CD14-positive monocyte (primary cell): ENCODE measurements around the gene LYPD4. TPM values are rescaled to one million over a fixed set of nuclear protein-coding genes. Genes with fewer than 3 reads are reported as not detected.

ENCODE experiments used
- DNase-seq, 3 donors: peaks; one replicate each; pipeline ENCODE4 v3.0.0-alpha.2; 2011 to 2022
- H2AFZ ChIP-seq: 2 replicates; pipeline ENCODE4 v1.6.0; 2012; ENCODE audit warnings: mild to moderate bottlenecking, low read depth, low read length, inconsistent platforms; ENCODE audit not compliant: insufficient read depth, poor library complexity, severe bottlenecking
- H3K27ac ChIP-seq, 2 donors: 1 replicate in 1 of 2; 2 replicates in 1 of 2; pipeline ENCODE4 v1.5.1; 2012 to 2013; ENCODE audit warnings: low read length in 2 of 2, control low read depth in 1 of 2, inconsistent platforms in 1 of 2, low read depth in 1 of 2, mild to moderate bottlenecking in 1 of 2
- H3K27me3 ChIP-seq, 2 donors: one replicate each; pipeline versions ENCODE4 v1.6.0 to v1.6.1; 2011 to 2013; ENCODE audit warnings: low read length in 2 of 2; ENCODE audit not compliant: control insufficient read depth in 2 of 2, insufficient read depth in 2 of 2
- H3K36me3 ChIP-seq, 2 donors: replicated peaks in 1 of 2; 1 replicate in 1 of 2; 2 replicates in 1 of 2; pipeline versions ENCODE4 v1.5.1 to v1.6.1; 2012 to 2013; ENCODE audit warnings: low read length in 2 of 2, control low read depth in 1 of 2, inconsistent platforms in 1 of 2, mild to moderate bottlenecking in 1 of 2; ENCODE audit not compliant: insufficient read depth in 2 of 2, control insufficient read depth in 1 of 2
- H3K4me1 ChIP-seq, 2 donors: 1 replicate in 1 of 2; 2 replicates in 1 of 2; pipeline versions ENCODE4 v1.5.1 to v1.6.1; 2012 to 2013; ENCODE audit warnings: low read length in 2 of 2, control low read depth in 1 of 2, inconsistent platforms in 1 of 2, mild to moderate bottlenecking in 1 of 2, moderate library complexity in 1 of 2; ENCODE audit not compliant: insufficient read depth in 2 of 2, control insufficient read depth in 1 of 2
- H3K4me2 ChIP-seq: replicated peaks from 2 replicates; pipeline ENCODE3; 2012; ENCODE audit warnings: low read length, moderate library complexity, mild to moderate bottlenecking; ENCODE audit not compliant: poor library complexity, severe bottlenecking; ENCODE audit errors: extremely low read depth
- H3K4me3 ChIP-seq, 3 experiments: fragments of 200-600 bp in 1 of 3; sonication (generic) in 1 of 3; replicated peaks in 1 of 3; 1 replicate in 2 of 3; 2 replicates in 1 of 3; pipeline ENCODE4 v1.5.1; 2011 to 2013; ENCODE audit warnings: low read length in 3 of 3, mild to moderate bottlenecking in 3 of 3, control low read depth in 2 of 3, low read depth in 2 of 3, inconsistent platforms in 1 of 3, moderate library complexity in 1 of 3
- H3K79me2 ChIP-seq: 2 replicates; pipeline ENCODE4 v1.6.0; 2012; ENCODE audit warnings: mild to moderate bottlenecking, control low read depth, inconsistent platforms, low read length, moderate library complexity; ENCODE audit not compliant: insufficient read depth
- H3K9ac ChIP-seq: 2 replicates; pipeline ENCODE4 v1.6.0; 2017; ENCODE audit warnings: low read length, mild to moderate bottlenecking; ENCODE audit not compliant: insufficient read depth, poor library complexity, severe bottlenecking
- H3K9me3 ChIP-seq, 2 donors: replicated peaks in 1 of 2; 1 replicate in 1 of 2; 2 replicates in 1 of 2; pipeline versions ENCODE4 v1.5.1 to v1.6.1; 2012 to 2013; ENCODE audit warnings: low read length in 2 of 2, control low read depth in 1 of 2; ENCODE audit not compliant: control insufficient read depth in 1 of 2, insufficient read depth in 1 of 2
- H4K20me1 ChIP-seq: 2 replicates; pipeline ENCODE4 v1.6.0; 2012; ENCODE audit warnings: mild to moderate bottlenecking, low read length, control low read depth, moderate library complexity; ENCODE audit not compliant: insufficient read depth
- H3K27ac Mint-ChIP-seq, 7 donors: one replicate each; pipeline ENCODE4 v1.8.0; 2020; ENCODE audit warnings: mild to moderate bottlenecking in 7 of 7, mixed read lengths in 7 of 7, moderate library complexity in 6 of 7, inconsistent platforms in 2 of 7
- H3K27me3 Mint-ChIP-seq, 3 donors: one replicate each; pipeline ENCODE4 v1.8.0; 2021 to 2022; ENCODE audit warnings: low read depth in 3 of 3, mild to moderate bottlenecking in 3 of 3, mixed read lengths in 3 of 3, moderate library complexity in 3 of 3, inconsistent platforms in 1 of 3
- H3K36me3 Mint-ChIP-seq, 2 donors: one replicate each; pipeline ENCODE4 v1.8.0; 2020; ENCODE audit warnings: mixed read lengths in 2 of 2, inconsistent platforms in 1 of 2, mild to moderate bottlenecking in 1 of 2
- H3K4me1 Mint-ChIP-seq: one replicate; pipeline ENCODE4 v1.8.0; 2020; ENCODE audit warnings: mild to moderate bottlenecking, mixed read lengths
- H3K4me3 Mint-ChIP-seq, 2 donors: one replicate each; pipeline ENCODE4 v1.8.0; 2020; ENCODE audit warnings: mild to moderate bottlenecking in 2 of 2, mixed read lengths in 2 of 2, moderate library complexity in 1 of 2
- H3K9me3 Mint-ChIP-seq, 7 donors: one replicate each; pipeline ENCODE4 v1.8.0; 2020 to 2022; ENCODE audit warnings: mixed read lengths in 7 of 7, mild to moderate bottlenecking in 6 of 7, moderate library complexity in 6 of 7, inconsistent platforms in 2 of 7
- CTCF ChIP-seq: fragments of 200-600 bp; IDR thresholded peaks from one replicate; pipeline ENCODE4 v1.8.0; 2022; ENCODE audit warnings: antibody characterized with exemption, mild to moderate bottlenecking
- WGBS: methylation state at CpG from one replicate; pipeline ENCODE4 v1.1.5; 2013; ENCODE audit warnings: missing lambda C conversion rate; ENCODE audit not compliant: insufficient coverage; 5-methylcytosine and 5-hydroxymethylcytosine counted together
- intact Hi-C, 2 donors: fragments of 100-400 bp; cut with micrococcal nuclease; formaldehyde crosslinking; loops; one replicate each; pipeline versions ENCODE4 v1.15.0 to v1.15.1; 2023
- polyA plus RNA-seq, 3 donors: library from polyadenylated mRNA; depleted of rRNA in 1 of 3; unstranded in 2 of 3; stranded (reverse) in 1 of 3; fragments of 300-500 nt in 2 of 3; fragments of >200 nt in 1 of 3; fragmentation: Illumina TruSeq in 2 of 3; gene quantifications; 1 replicate in 2 of 3; 2 replicates in 1 of 3; pipeline ENCODE4 v1.2.3, GENCODE V29; 2012 to 2021

LYPD4 gene
- polyA plus RNA-seq, 3 donors, result not detected

DNA sequence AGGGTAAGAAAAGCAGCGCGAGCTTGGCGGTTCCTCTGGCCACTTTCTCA, 343 bp upstream of the LYPD4 start, which contains the start of gene DMRTC2:
Gene DMRTC2, plus strand, starts transcription at position 42 of the 50 bp plus-strand sequence. CDS start 2,387 bp downstream, outside the sequence.
- no peak within 1 kb of the TSS for H3K27ac ChIP-seq
- Mint-ChIP-seq H3K27ac (peak within 1 kb of the TSS in 2 of 7 donors; percentile 24 to 30), H3K9me3 (peaks cover 0 to 10% (median 5%) of the 10 kb centered on the region in 7 donors), H3K4me3 (no peak within 1 kb of the TSS), H3K27me3 (peaks cover 2 to 9% (median 7%) of the 10 kb centered on the region in 3 donors), H3K36me3 (no peaks in the 10 kb centered on the region), H3K4me1 (peaks cover 7% of the 10 kb centered on the region)
- DNase-seq, result no peak
- H3K9ac ChIP-seq, result no peak within 1 kb of the TSS
- TF ChIP-seq CTCF, result no peak
- intact Hi-C loops, result no loop called here
- H3K79me2 ChIP-seq, result no peaks in the 10 kb centered on the region
- H3K4me1 ChIP-seq, result peaks cover 7 to 8% of the 10 kb centered on the region in 2 donors
- no peaks in the 10 kb centered on the region for H4K20me1 ChIP-seq
- no peaks in the 10 kb centered on the region for H3K9me3 ChIP-seq
- H2AFZ ChIP-seq, result no peak within 1 kb of the TSS
- WGBS, result 91% methylated on average over 3 of the region's 3 CpGs
- H3K4me3 ChIP-seq, result no peak within 1 kb of the TSS
- H3K36me3 ChIP-seq, result no peaks in the 10 kb centered on the region
- H3K27me3 ChIP-seq, result no peaks in the 10 kb centered on the region
- no peak within 1 kb of the TSS for H3K4me2 ChIP-seq

DNA sequence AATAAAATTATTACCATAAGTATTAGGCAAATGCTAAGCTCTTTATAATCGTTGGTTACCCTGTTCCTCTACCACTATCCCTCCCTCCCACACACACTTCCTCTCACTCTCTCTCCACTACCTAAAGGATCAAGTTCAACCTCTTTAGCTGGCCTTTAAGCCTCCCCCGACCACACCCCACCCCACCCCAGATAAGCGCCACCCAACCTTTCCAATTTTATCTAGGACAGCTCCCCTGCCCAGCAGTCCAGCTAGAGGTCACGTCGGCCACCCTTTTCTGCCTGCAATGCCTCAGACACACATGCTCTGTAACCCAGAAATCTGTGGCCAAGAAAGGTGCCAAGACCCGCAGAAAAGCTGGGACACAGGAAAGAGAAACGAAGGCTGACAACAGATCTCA, 1.1 kb downstream of the LYPD4 start:
- no peak overlapping the region for H3K27ac ChIP-seq
- TF ChIP-seq CTCF, result no peak
- DNase-seq, result no peak
- intact Hi-C loops, result no loop called here
- no peaks in the 10 kb centered on the region for H3K79me2 ChIP-seq
- Mint-ChIP-seq H3K4me1 (peaks cover 20% of the 10 kb centered on the region), H3K4me3 (no peak overlapping the region), H3K27me3 (peaks cover 2 to 9% (median 8%) of the 10 kb centered on the region in 3 donors), H3K36me3 (no peaks in the 10 kb centered on the region), H3K9me3 (peaks cover 0 to 10% (median 5%) of the 10 kb centered on the region in 7 donors), H3K27ac (no peak overlapping the region)
- H3K9me3 ChIP-seq, result no peaks in the 10 kb centered on the region
- H3K9ac ChIP-seq, result no peak overlapping the region
- H2AFZ ChIP-seq, result no peak overlapping the region
- peaks cover 11 to 17% of the 10 kb centered on the region in 2 donors for H3K4me1 ChIP-seq
- H4K20me1 ChIP-seq, result no peaks in the 10 kb centered on the region
- WGBS, result 88% methylated on average over 2 of the region's 7 CpGs
- no peak overlapping the region for H3K4me3 ChIP-seq
- no peaks in the 10 kb centered on the region for H3K36me3 ChIP-seq
- no peak overlapping the region for H3K4me2 ChIP-seq
- H3K27me3 ChIP-seq, result no peaks in the 10 kb centered on the region
